Ishikawa (cell line): Measurements from ENCODE around the gene ADGRL2.

Experiments used
- EP300 ChIP-seq: IDR thresholded peaks from 2 replicates; pipeline ENCODE4 v1.6.1; 2012; ENCODE audit warnings: borderline replicate concordance
- FOXM1 ChIP-seq: IDR thresholded peaks from 2 replicates; pipeline ENCODE4 v1.6.1; 2012; ENCODE audit warnings: low read depth, borderline replicate concordance
- TAF1 ChIP-seq: IDR thresholded peaks from 2 replicates; pipeline ENCODE4 v1.6.1; 2012; ENCODE audit warnings: low read depth, mild to moderate bottlenecking
- YY1 ChIP-seq: IDR thresholded peaks from 2 replicates; pipeline ENCODE4 v1.6.1; 2012; ENCODE audit warnings: low read depth

GRCh38 chr1:82013702-82014101 lies 213.0 kb downstream of the ADGRL2 start:
- no peak for TF ChIP-seq FOXM1
- no peak for TF ChIP-seq EP300
- no peak for TF ChIP-seq TAF1
- no peak for TF ChIP-seq YY1
